H9 (cell line): ENCODE results near the gene TMEM63A. TPM values are rescaled to one million over a fixed set of nuclear protein-coding genes. Genes with fewer than 3 reads are reported as not detected.

Experiments used
- DNase-seq: peaks from one replicate; pipeline ENCODE4 v3.0.0-alpha.2; 2017
- H2AFZ ChIP-seq: one replicate; pipeline ENCODE4 v1.6.1; 2013; ENCODE audit warnings: mild to moderate bottlenecking, low read length, control low read depth, moderate library complexity
- H2AK5ac ChIP-seq: 2 replicates; pipeline ENCODE4 v1.6.1; 2013; ENCODE audit warnings: low read length, control low read depth, mixed read lengths; ENCODE audit not compliant: insufficient read length
- H2BK120ac ChIP-seq: one replicate; pipeline ENCODE4 v1.6.1; 2013; ENCODE audit warnings: low read depth, mild to moderate bottlenecking, low read length, control low read depth, inconsistent platforms; ENCODE audit not compliant: poor library complexity, severe bottlenecking
- H2BK12ac ChIP-seq: 2 replicates; pipeline ENCODE4 v1.6.1; 2013; ENCODE audit warnings: low read length, control low read depth, mixed read lengths, low read depth; ENCODE audit not compliant: insufficient read length
- H2BK15ac ChIP-seq: 2 replicates; pipeline ENCODE4 v1.6.1; 2013; ENCODE audit warnings: low read depth, low read length, control low read depth
- H2BK20ac ChIP-seq: one replicate; pipeline ENCODE4 v1.6.1; 2013; ENCODE audit warnings: low read depth, mild to moderate bottlenecking, low read length, control low read depth, inconsistent platforms; ENCODE audit not compliant: poor library complexity, severe bottlenecking
- H2BK5ac ChIP-seq: 2 replicates; pipeline ENCODE4 v1.6.1; 2013; ENCODE audit warnings: low read length, control low read depth, mixed read lengths; ENCODE audit not compliant: insufficient read length
- H3K14ac ChIP-seq: 2 replicates; pipeline ENCODE4 v1.6.1; 2013; ENCODE audit warnings: low read length, control low read depth; ENCODE audit not compliant: insufficient read depth
- H3K18ac ChIP-seq: 2 replicates; pipeline ENCODE4 v1.6.1; 2013; ENCODE audit warnings: low read depth, mild to moderate bottlenecking, mixed read lengths, low read length, control low read depth; ENCODE audit not compliant: insufficient read length
- H3K23ac ChIP-seq: 2 replicates; pipeline ENCODE4 v1.6.1; 2013; ENCODE audit warnings: low read length, control low read depth, mixed read lengths, low read depth; ENCODE audit not compliant: insufficient read length
- H3K23me2 ChIP-seq: 2 replicates; pipeline ENCODE4 v1.6.1; 2013; ENCODE audit warnings: low read depth, mild to moderate bottlenecking, mixed read lengths, low read length, control low read depth; ENCODE audit not compliant: insufficient read length, poor library complexity, severe bottlenecking
- H3K27ac ChIP-seq: 2 replicates; pipeline ENCODE4 v1.5.1; 2013; ENCODE audit warnings: low read length, control low read depth, mixed read lengths, low read depth; ENCODE audit not compliant: insufficient read length
- H3K27me3 ChIP-seq: 2 replicates; pipeline ENCODE4 v1.6.1; 2013; ENCODE audit warnings: low read length, control low read depth, inconsistent platforms; ENCODE audit not compliant: insufficient read depth
- H3K4ac ChIP-seq: 2 replicates; pipeline ENCODE4 v1.6.1; 2013; ENCODE audit warnings: low read depth, mild to moderate bottlenecking, control low read depth, inconsistent platforms, low read length, moderate library complexity
- H3K4me1 ChIP-seq: 2 replicates; pipeline ENCODE4 v1.6.1; 2013; ENCODE audit warnings: low read length, control low read depth, inconsistent platforms; ENCODE audit not compliant: insufficient read depth
- H3K4me2 ChIP-seq: 2 replicates; pipeline ENCODE4 v1.6.1; 2013; ENCODE audit warnings: low read length, control low read depth, mixed read lengths; ENCODE audit not compliant: insufficient read length, insufficient read depth
- H3K56ac ChIP-seq: 2 replicates; pipeline ENCODE4 v1.6.1; 2013; ENCODE audit warnings: low read depth, mild to moderate bottlenecking, mixed read lengths, low read length, control low read depth; ENCODE audit not compliant: insufficient read length
- H3K79me1 ChIP-seq: 2 replicates; pipeline ENCODE4 v1.6.1; 2013; ENCODE audit warnings: low read depth, mild to moderate bottlenecking, moderate library complexity, low read length, control low read depth, inconsistent platforms; ENCODE audit not compliant: insufficient read depth, poor library complexity, severe bottlenecking
- H3K79me2 ChIP-seq: 2 replicates; pipeline ENCODE4 v1.6.1; 2013; ENCODE audit warnings: low read length, control low read depth, inconsistent platforms; ENCODE audit not compliant: insufficient read depth
- H3K9ac ChIP-seq: 2 replicates; pipeline ENCODE4 v1.6.1; 2013; ENCODE audit warnings: low read length, control low read depth, mixed read lengths; ENCODE audit not compliant: insufficient read length; ENCODE audit errors: extremely low read depth
- H3K9me3 ChIP-seq: one replicate; pipeline ENCODE4 v1.6.1; 2013; ENCODE audit warnings: low read depth, low read length, inconsistent platforms; ENCODE audit not compliant: control insufficient read depth
- H3T11ph ChIP-seq: one replicate; pipeline ENCODE4 v1.6.1; 2013; ENCODE audit warnings: mild to moderate bottlenecking, low read length, control low read depth, inconsistent platforms
- H4K20me1 ChIP-seq: one replicate; pipeline ENCODE4 v1.6.1; 2013; ENCODE audit not compliant: control insufficient read depth, insufficient read length, insufficient read depth
- H4K5ac ChIP-seq: 2 replicates; pipeline ENCODE4 v1.6.1; 2013; ENCODE audit warnings: low read depth, mild to moderate bottlenecking, mixed read lengths, low read length, control low read depth; ENCODE audit not compliant: insufficient read length
- H4K8ac ChIP-seq: replicated peaks from 2 replicates; pipeline ENCODE4 v1.6.1; 2013; ENCODE audit warnings: low read length, control low read depth, mixed read lengths, low read depth; ENCODE audit not compliant: insufficient read length
- H4K91ac ChIP-seq: 2 replicates; pipeline ENCODE4 v1.6.1; 2013; ENCODE audit warnings: low read depth, mild to moderate bottlenecking, moderate library complexity, mixed read lengths, low read length, control low read depth; ENCODE audit not compliant: insufficient read length
- H3K27ac Mint-ChIP-seq, 3 experiments: 2 replicates in 2 of 3; 3 replicates in 1 of 3; pipeline ENCODE4 v1.8.0; 2020 to 2021; ENCODE audit warnings: mixed read lengths in 3 of 3, mild to moderate bottlenecking in 1 of 3, moderate library complexity in 1 of 3
- H3K27me3 Mint-ChIP-seq: 2 replicates; pipeline ENCODE4 v1.8.0; 2021; ENCODE audit warnings: low read depth, mild to moderate bottlenecking, moderate library complexity, mixed read lengths
- H3K36me3 Mint-ChIP-seq, 3 experiments: 2 replicates in 2 of 3; 3 replicates in 1 of 3; pipeline ENCODE4 v1.8.0; 2020 to 2021; ENCODE audit warnings: low read depth in 3 of 3, mixed read lengths in 3 of 3; ENCODE audit not compliant: insufficient read depth in 1 of 3
- H3K4me1 Mint-ChIP-seq, 2 experiments: 2 replicates each; pipeline ENCODE4 v1.8.0; 2020; ENCODE audit warnings: mixed read lengths in 2 of 2
- H3K4me3 Mint-ChIP-seq, 2 experiments: 2 replicates in 1 of 2; 3 replicates in 1 of 2; pipeline ENCODE4 v1.8.0; 2020 to 2021; ENCODE audit warnings: mild to moderate bottlenecking in 2 of 2, mixed read lengths in 2 of 2, moderate library complexity in 1 of 2
- H3K9me3 Mint-ChIP-seq, 2 experiments: 2 replicates in 1 of 2; 3 replicates in 1 of 2; pipeline ENCODE4 v1.8.0; 2020; ENCODE audit warnings: mild to moderate bottlenecking in 2 of 2, mixed read lengths in 2 of 2, moderate library complexity in 1 of 2
- CTCF ChIP-seq: fragments of 200-600 bp; sonication (generic); conservative IDR thresholded peaks from 3 replicates; pipeline ENCODE4 v1.8.0; 2021; ENCODE audit warnings: antibody characterized with exemption, mild to moderate bottlenecking
- WGBS: extraction: QIAGEN DNeasy Blood & Tissue Kit; methylation state at CpG from one replicate; pipeline ENCODE4 v1.1.7; 2013; ENCODE audit warnings: missing lambda C conversion rate, low lambda C conversion rate, mixed read lengths; ENCODE audit not compliant: insufficient read length; ENCODE audit errors: extremely low coverage; 5-methylcytosine and 5-hydroxymethylcytosine counted together
- total RNA-seq: library from RNA; stranded (reverse); gene quantifications from 2 replicates; pipeline ENCODE4 v1.2.1, GENCODE V29; 2021

TMEM63A gene
- total RNA-seq, 1 experiment from 2014 or later: 75.7 TPM

- Histone ChIP-seq H4K91ac (peak overlapping the region; percentile 32), H3K79me2 (no peaks in the 10 kb centered on the region), H3K79me1 (no peaks in the 10 kb centered on the region), H3K18ac (peak overlapping the region; percentile 52), H3K9me3 (no peaks in the 10 kb centered on the region), H3K14ac (no peak overlapping the region; the same call in 1 of the 2 replicates), H2AK5ac (no peak overlapping the region), H3K4me1 (peaks cover 12% of the 10 kb centered on the region; the same call in 1 of the 2 replicates), H2BK5ac (no peak overlapping the region), H2BK15ac (no peak overlapping the region), H4K5ac (no peak overlapping the region), H3K4me2 (peak overlapping the region; percentile 9), H3K4ac (0 out of 2 replicates have a peak overlapping the region, but pooled peaks have one; percentile 51), H2BK12ac (peak overlapping the region; percentile 53), H2BK20ac (no peak overlapping the region), H3K27me3 (no peaks in the 10 kb centered on the region), H2BK120ac (no peak overlapping the region), H3K9ac (no peak overlapping the region), H3K27ac (peak overlapping the region; percentile 24), H3K23ac (no peak overlapping the region), H2AFZ (no peak overlapping the region), H3K23me2 (no peaks in the 10 kb centered on the region), H4K8ac (no peak overlapping the region), H3K56ac (no peak overlapping the region), H4K20me1 (no peaks in the 10 kb centered on the region), H3T11ph (peak overlapping the region; percentile 78)
- Mint-ChIP-seq H3K4me3 (peak overlapping the region; percentile 24 to 59; a peak in 4 of 5 replicates), H3K27ac (peak overlapping the region; percentile 82 to 99 (median 98)), H3K9me3 (no peaks in the 10 kb centered on the region; a peak in 1 of 5 replicates), H3K36me3 (no peaks in the 10 kb centered on the region; a peak in 1 of 7 replicates), H3K27me3 (peaks cover 4% of the 10 kb centered on the region), H3K4me1 (peaks cover 38 to 40% of the 10 kb centered on the region in 2 experiments)
- no CpG with 5 or more reads among the region's 4 CpGs for WGBS
- TF ChIP-seq CTCF: no peak
- DNase-seq: peak; percentile 99
These were observed 17.1 kb upstream of the TMEM63A start for GRCh38 chr1:225899044-225899925.
